GM23338 (cell line): ENCODE data around the gene TCIRG1. TPM values are rescaled to one million over a fixed set of nuclear protein-coding genes. Genes with fewer than 3 reads are reported as not detected.

Source experiments
- ATAC-seq: fragments of 200-7000 bp; cut with Tn5 transposase; 3 replicates; pipeline ENCODE4 v1.9.1; 2020
- DNase-seq: peaks from one replicate; pipeline ENCODE4 v3.0.0-alpha.2; 2015; ENCODE audit warnings: low spot score
- H2AFZ ChIP-seq: fragments of 200-600 bp; sonication (generic); 2 replicates; pipeline ENCODE4 v1.8.0; 2016; ENCODE audit warnings: antibody characterized with exemption, mild to moderate bottlenecking, moderate library complexity
- H3F3A ChIP-seq: fragments of 200-600 bp; sonication (generic); replicated peaks from 2 replicates; pipeline ENCODE4 v1.8.0; 2017; ENCODE audit warnings: antibody characterized with exemption, mixed run types, low read depth
- H3K27ac ChIP-seq: fragments of 200-600 bp; sonication (generic); 2 replicates; pipeline ENCODE4 v1.6.1; 2016; ENCODE audit warnings: low read depth
- H3K27me3 ChIP-seq: fragments of 200-600 bp; sonication (generic); 2 replicates; pipeline ENCODE4 v1.8.0; 2016; ENCODE audit warnings: mild to moderate bottlenecking, mixed run types, moderate library complexity; ENCODE audit not compliant: insufficient read depth
- H3K36me3 ChIP-seq: fragments of 200-600 bp; sonication (generic); 2 replicates; pipeline ENCODE4 v1.8.0; 2016; ENCODE audit warnings: mild to moderate bottlenecking; ENCODE audit not compliant: insufficient read depth
- H3K4me1 ChIP-seq: fragments of 200-600 bp; sonication (generic); 2 replicates; pipeline ENCODE4 v1.8.0; 2016; ENCODE audit warnings: mild to moderate bottlenecking, moderate library complexity; ENCODE audit not compliant: insufficient read depth
- H3K4me2 ChIP-seq: fragments of 200-600 bp; sonication (generic); 2 replicates; pipeline ENCODE4 v1.7.1; 2017; ENCODE audit warnings: mixed run types
- H3K4me3 ChIP-seq: fragments of 200-600 bp; sonication (generic); 2 replicates; pipeline ENCODE4 v1.6.1; 2016; ENCODE audit warnings: mixed run types
- H3K79me2 ChIP-seq: fragments of 200-600 bp; sonication (generic); replicated peaks from 2 replicates; pipeline ENCODE4 v1.8.0; 2017; ENCODE audit warnings: mild to moderate bottlenecking; ENCODE audit not compliant: insufficient read depth
- H3K9me2 ChIP-seq: fragments of 200-600 bp; sonication (generic); 2 replicates; pipeline ENCODE4 v1.8.0; 2017; ENCODE audit not compliant: insufficient read depth
- H4K20me1 ChIP-seq: fragments of 200-600 bp; sonication (generic); replicated peaks from 2 replicates; pipeline ENCODE4 v1.8.0; 2017; ENCODE audit warnings: mild to moderate bottlenecking; ENCODE audit not compliant: insufficient read depth
- H3K27ac Mint-ChIP-seq: 2 replicates; pipeline ENCODE4 v1.8.0; 2020; ENCODE audit warnings: inconsistent platforms, mild to moderate bottlenecking, moderate library complexity, mixed read lengths
- H3K27me3 Mint-ChIP-seq: 3 replicates; pipeline ENCODE4 v1.8.0; 2022; ENCODE audit warnings: low read depth, mild to moderate bottlenecking, moderate library complexity, mixed read lengths, inconsistent platforms; ENCODE audit not compliant: insufficient read depth, poor library complexity
- H3K36me3 Mint-ChIP-seq: 3 replicates; pipeline ENCODE4 v1.8.0; 2021; ENCODE audit warnings: low read depth, mild to moderate bottlenecking, inconsistent platforms, moderate library complexity, mixed read lengths
- H3K4me1 Mint-ChIP-seq: 3 replicates; pipeline ENCODE4 v1.8.0; 2020; ENCODE audit warnings: mild to moderate bottlenecking, inconsistent platforms, mixed read lengths
- H3K4me3 Mint-ChIP-seq: 3 replicates; pipeline ENCODE4 v1.8.0; 2021; ENCODE audit warnings: moderate library complexity, mild to moderate bottlenecking, inconsistent platforms, mixed read lengths
- H3K9me3 Mint-ChIP-seq: 3 replicates; pipeline ENCODE4 v1.8.0; 2020; ENCODE audit warnings: moderate library complexity, mild to moderate bottlenecking, inconsistent platforms, mixed read lengths
- CREB1 ChIP-seq: fragments of 250-450 bp; sonication (Bioruptor Pico); IDR thresholded peaks from 2 replicates; pipeline ENCODE4 v1.5.0; 2020; ENCODE audit warnings: low read depth, mild to moderate bottlenecking, moderate library complexity
- CTCF ChIP-seq, 2 experiments: fragments of 200-600 bp in 1 of 2; sonication (generic) in 1 of 2; conservative IDR thresholded peaks; 2 replicates each; pipeline versions ENCODE4 v1.5.1 to v1.6.1; 2016 to 2017; ENCODE audit warnings: antibody characterized with exemption in 2 of 2, low read depth in 2 of 2, mild to moderate bottlenecking in 2 of 2, moderate library complexity in 1 of 2
- ETS1 ChIP-seq: IDR thresholded peaks from 2 replicates; pipeline ENCODE4 v1.6.1; 2016; ENCODE audit warnings: antibody characterized with exemption
- EZH2 ChIP-seq: fragments of 200-600 bp; sonication (generic); IDR thresholded peaks from one replicate; pipeline ENCODE4 v1.8.0; 2017; ENCODE audit warnings: antibody characterized with exemption, mild to moderate bottlenecking, low read depth; ENCODE audit not compliant: unreplicated experiment
- EZH2phosphoT487 ChIP-seq: fragments of 200-600 bp; sonication (generic); IDR thresholded peaks from one replicate; pipeline ENCODE4 v1.8.1; 2018; ENCODE audit warnings: antibody characterized with exemption; ENCODE audit not compliant: unreplicated experiment
- JUNB ChIP-seq: IDR thresholded peaks from one replicate; pipeline ENCODE4 v1.6.1; 2016; ENCODE audit warnings: antibody characterized with exemption; ENCODE audit not compliant: unreplicated experiment
- NANOG ChIP-seq: IDR thresholded peaks from 2 replicates; pipeline ENCODE4 v1.6.1; 2016; ENCODE audit warnings: antibody characterized with exemption, borderline replicate concordance
- POLR2AphosphoS5 ChIP-seq: IDR thresholded peaks from 2 replicates; pipeline ENCODE4 v1.6.1; 2016; ENCODE audit warnings: antibody characterized with exemption, low read depth
- REST ChIP-seq: IDR thresholded peaks from one replicate; pipeline ENCODE4 v1.6.1; 2018; ENCODE audit warnings: antibody characterized with exemption; ENCODE audit not compliant: unreplicated experiment
- STAT1 ChIP-seq: IDR thresholded peaks from one replicate; pipeline ENCODE4 v1.6.1; 2016; ENCODE audit warnings: antibody characterized with exemption; ENCODE audit not compliant: unreplicated experiment
- ZNF114 ChIP-seq: fragments of 250-450 bp; sonication (Bioruptor Pico); IDR thresholded peaks from 2 replicates; pipeline ENCODE4 v1.5.0; 2020; ENCODE audit warnings: mild to moderate bottlenecking, moderate library complexity
- ZNF331 ChIP-seq: fragments of 250-450 bp; sonication (Bioruptor Pico); IDR thresholded peaks from 2 replicates; pipeline ENCODE4 v1.5.0; 2020; ENCODE audit warnings: low read depth, mild to moderate bottlenecking, moderate library complexity
- ZNF462 ChIP-seq: fragments of 250-450 bp; sonication (Bioruptor Pico); IDR thresholded peaks from 2 replicates; pipeline ENCODE4 v1.5.0; 2020; ENCODE audit warnings: mild to moderate bottlenecking, moderate library complexity
- polyA plus RNA-seq: library from polyadenylated mRNA; unstranded; fragments of >200 nt; fragmentation: Nextera tagmentation; extraction: Ambion mirVana; gene quantifications from 2 replicates; pipeline ENCODE4 v1.2.1, GENCODE V29; 2016
- total RNA-seq: library from RNA; depleted of rRNA; stranded (reverse); fragments of >200 nt; shearing (Covaris generic); gene quantifications from 2 replicates; pipeline ENCODE4 v1.2.3, GENCODE V29; 2014

TCIRG1 gene
- total and polyA plus RNA-seq, 2 experiments from 2014 or later = 20.4 to 40.4 TPM

- H3K4me2 ChIP-seq = no peak overlapping the region
- ATAC-seq (no peak), DNase-seq (no peak)
- Mint-ChIP-seq H3K27me3 (peaks cover 17% of the 10 kb centered on the region), H3K4me1 (peaks cover 19% of the 10 kb centered on the region), H3K36me3 (peaks cover 10% of the 10 kb centered on the region; the same call in 2 of the 3 replicates), H3K27ac (no peak overlapping the region), H3K4me3 (no peak overlapping the region), H3K9me3 (no peaks in the 10 kb centered on the region; the same call in 2 of the 3 replicates)
- TF ChIP-seq CTCF (conservative IDR thresholded peaks at IDR 0.05; ENCODE audit: low read depth in 2 of 2) = no peak
- no peak for TF ChIP-seq POLR2AphosphoS5
- TF ChIP-seq REST = no peak
- TF ChIP-seq NANOG = no peak
- TF ChIP-seq JUNB = no peak
- no peak for TF ChIP-seq ZNF331
- TF ChIP-seq STAT1 = no peak
- TF ChIP-seq ZNF462 (CRISPR knock-in tag) = no peak
- TF ChIP-seq ETS1 = no peak
- no peak for TF ChIP-seq EZH2
- no peak for TF ChIP-seq CREB1 (CRISPR knock-in tag)
- TF ChIP-seq ZNF114 (CRISPR knock-in tag) = no peak
- no peak for TF ChIP-seq EZH2phosphoT487
- no peaks in the 10 kb centered on the region for H3K9me2 ChIP-seq
- peaks cover 3% of the 10 kb centered on the region; the same call in 1 of the 2 replicates for H4K20me1 ChIP-seq
- H3K4me1 ChIP-seq = peaks cover 6% of the 10 kb centered on the region; the same call in 1 of the 2 replicates
- H2AFZ ChIP-seq = no peak overlapping the region
- H3K4me3 ChIP-seq = no peak overlapping the region
- no peak overlapping the region for H3K27ac ChIP-seq
- H3K36me3 ChIP-seq = no peaks in the 10 kb centered on the region; the same call in 1 of the 2 replicates
- H3K79me2 ChIP-seq = no peaks in the 10 kb centered on the region
- no peaks in the 10 kb centered on the region for H3K27me3 ChIP-seq
- 0 out of 2 replicates have a peak, but pooled peaks cover 10% of the 10 kb centered on the region for H3F3A ChIP-seq
These were observed 10.1 kb downstream of the TCIRG1 start for GRCh38 chr11:68048681-68049508.
